Activated CD8-positive, alpha-beta T cell treated with anti-CD3 and anti-CD28 coated beads for 36 hours (primary cell): ENCODE results near the gene NTNG1. TPM values are rescaled to one million over a fixed set of nuclear protein-coding genes. Genes with fewer than 3 reads are reported as not detected.

Experiments
- ATAC-seq: fragments of 200-7000 bp; cut with Tn5 transposase; one replicate; pipeline ENCODE4 v1.10.0; 2021; ENCODE audit warnings: mild to moderate bottlenecking, moderate library complexity
- CTCF ChIA-PET: fragments of 350-600 bp; sonication (Branson Sonifier 250); formaldehyde crosslinking; loops from one replicate; lab custom pipeline; 2021; ENCODE audit warnings: antibody characterized with exemption; lab: Charles Lee
- POLR2A ChIA-PET: fragments of 350-600 bp; sonication (Branson Sonifier 250); formaldehyde crosslinking; loops from one replicate; lab custom pipeline; 2021; ENCODE audit warnings: antibody characterized with exemption; lab: Charles Lee
- DNase-seq: peaks from one replicate; pipeline ENCODE4 v3.0.0-alpha.2; 2020
- H3K27ac Mint-ChIP-seq: one replicate; pipeline ENCODE4 v1.8.0; 2021; ENCODE audit warnings: mild to moderate bottlenecking, mixed read lengths
- H3K27me3 Mint-ChIP-seq: one replicate; pipeline ENCODE4 v1.8.0; 2021; ENCODE audit warnings: mixed read lengths
- H3K36me3 Mint-ChIP-seq: one replicate; pipeline ENCODE4 v1.8.0; 2021; ENCODE audit warnings: low read depth, mixed read lengths
- H3K4me1 Mint-ChIP-seq: one replicate; pipeline ENCODE4 v1.8.0; 2021; ENCODE audit warnings: low read depth, mixed read lengths
- H3K4me3 Mint-ChIP-seq: one replicate; pipeline ENCODE4 v1.8.0; 2021; ENCODE audit warnings: mild to moderate bottlenecking, moderate library complexity, mixed read lengths
- H3K9me3 Mint-ChIP-seq: one replicate; pipeline ENCODE4 v1.8.0; 2021; ENCODE audit warnings: mixed read lengths
- CTCF ChIP-seq: fragments of 200-600 bp; IDR thresholded peaks from one replicate; pipeline ENCODE4 v1.8.0; 2022; ENCODE audit warnings: antibody characterized with exemption, mild to moderate bottlenecking
- intact Hi-C: fragments of 100-400 bp; cut with micrococcal nuclease; formaldehyde crosslinking; loops from one replicate; pipeline ENCODE4 v1.10.0; 2022
- total RNA-seq, 2 experiments: library from RNA; stranded (reverse); gene quantifications; one replicate each; pipeline ENCODE4 v1.2.3, GENCODE V29; 2021

The NTNG1 gene
- total RNA-seq, 2 experiments from 2014 or later, result 0.96 to 1.0 TPM

GRCh38 chr1:107309962-107310361 is 169.1 kb downstream of the NTNG1 start:
- ChIA-PET CTCF (no interaction called here), POLR2A (no interaction called here)
- Mint-ChIP-seq H3K27ac (no peak overlapping the region), H3K4me3 (no peak overlapping the region), H3K36me3 (no peaks in the 10 kb centered on the region), H3K27me3 (peaks cover 3% of the 10 kb centered on the region), H3K4me1 (no peaks in the 10 kb centered on the region), H3K9me3 (no peaks in the 10 kb centered on the region)
- ATAC-seq, result no peak
- intact Hi-C loops, result no loop called here
- no peak for TF ChIP-seq CTCF
- DNase-seq, result no peak

GRCh38 chr1:107315652-107316051 is 174.8 kb downstream of the NTNG1 start:
- H3K4me1 Mint-ChIP-seq, result no peaks in the 10 kb centered on the region
- no peak for DNase-seq
- H3K36me3 Mint-ChIP-seq, result no peaks in the 10 kb centered on the region
- no peak for TF ChIP-seq CTCF
- no peaks in the 10 kb centered on the region for H3K9me3 Mint-ChIP-seq
- intact Hi-C loops, result no loop called here
- no peak for ATAC-seq
- no peak overlapping the region for H3K27ac Mint-ChIP-seq
- no peaks in the 10 kb centered on the region for H3K27me3 Mint-ChIP-seq
- H3K4me3 Mint-ChIP-seq, result no peak overlapping the region
- ChIA-PET CTCF (no interaction called here), POLR2A (no interaction called here)

GRCh38 chr1:107318932-107319331 is 178.1 kb downstream of the NTNG1 start:
- Mint-ChIP-seq H3K4me1 (no peaks in the 10 kb centered on the region), H3K4me3 (no peak overlapping the region), H3K27me3 (no peaks in the 10 kb centered on the region), H3K27ac (no peak overlapping the region), H3K9me3 (no peaks in the 10 kb centered on the region), H3K36me3 (no peaks in the 10 kb centered on the region)
- no peak for TF ChIP-seq CTCF
- ATAC-seq (no peak), DNase-seq (no peak)
- ChIA-PET CTCF (no interaction called here), POLR2A (no interaction called here)
- intact Hi-C loops, result no loop called here

- Mint-ChIP-seq H3K27me3 (peaks cover 3% of the 10 kb centered on the region), H3K9me3 (no peaks in the 10 kb centered on the region), H3K4me1 (no peaks in the 10 kb centered on the region), H3K27ac (no peak overlapping the region), H3K36me3 (no peaks in the 10 kb centered on the region), H3K4me3 (no peak overlapping the region)
- no peak for ATAC-seq
- intact Hi-C loops, result no loop called here
- ChIA-PET POLR2A (no interaction called here), CTCF (interaction anchor here (0.5 kb wide), 1 partner anchor 9 kb away, joined by 3 read pairs; no protein-coding TSS in a partner anchor)
- no peak for TF ChIP-seq CTCF
- DNase-seq, result no peak
Measured at GRCh38 chr1:107323784-107324183, 182.9 kb downstream of the NTNG1 start.

GRCh38 chr1:107326824-107327445 is 186.1 kb downstream of the NTNG1 start:
- POLR2A ChIA-PET, result no interaction called here
- CTCF ChIA-PET, result no interaction called here
- no peak for TF ChIP-seq CTCF
- no peaks in the 10 kb centered on the region for H3K9me3 Mint-ChIP-seq
- DNase-seq, result no peak
- H3K4me3 Mint-ChIP-seq, result no peak overlapping the region
- no peak overlapping the region for H3K27ac Mint-ChIP-seq
- H3K36me3 Mint-ChIP-seq, result no peaks in the 10 kb centered on the region
- H3K27me3 Mint-ChIP-seq, result peaks cover 5% of the 10 kb centered on the region
- no peak for ATAC-seq
- intact Hi-C loops, result no loop called here
- no peaks in the 10 kb centered on the region for H3K4me1 Mint-ChIP-seq
